Lower leg skin (tissue), 4 donors: ENCODE measurements around the gene POU2F3. TPM values are rescaled to one million over a fixed set of nuclear protein-coding genes. Genes with fewer than 3 reads are reported as not detected.

Source experiments
- DNase-seq, 2 donors: peaks; one replicate each; pipeline ENCODE4 v3.0.0-alpha.2; 2019; ENCODE audit warnings: low spot score in 2 of 2
- H3K4me3 ChIP-seq: fragments of 200-600 bp; sonication (generic); 2 replicates; pipeline ENCODE4 v1.5.1; 2017; ENCODE audit warnings: mild to moderate bottlenecking, low read depth; ENCODE audit not compliant: poor library complexity, severe bottlenecking
- POLR2A ChIP-seq, 2 donors: fragments of 450-650 bp; IDR thresholded peaks; one replicate each; pipeline ENCODE4 v1.6.1; 2016 to 2017; ENCODE audit warnings: antibody characterized with exemption in 2 of 2, mild to moderate bottlenecking in 1 of 2, moderate library complexity in 1 of 2
- WGBS, 2 donors: methylation state at CpG; one replicate each; pipeline ENCODE4 v1.1.5; 2018; 5-methylcytosine and 5-hydroxymethylcytosine counted together
- intact Hi-C: fragments of 100-400 bp; cut with DNase I; formaldehyde crosslinking; loops from one replicate; pipeline ENCODE4 v1.15.0; 2023; ENCODE audit warnings: low total_unique reads
- total RNA-seq, 4 donors: library from RNA; depleted of rRNA; stranded (reverse); fragments of >200 nt; gene quantifications; one replicate each; pipeline ENCODE4 v1.1.0, GENCODE V29; 2016
- TF ChIP-seq, protein P1 (sequence below), 3 donors: fragments of 450-650 bp; IDR thresholded peaks; one replicate each; pipeline ENCODE4 v1.5.1; 2016; ENCODE audit warnings: antibody characterized with exemption in 3 of 3, mild to moderate bottlenecking in 3 of 3, moderate library complexity in 2 of 3

The POU2F3 gene
- total RNA-seq, 4 donors from 2014 or later: 74.1 to 112 (median 103) TPM

DNA sequence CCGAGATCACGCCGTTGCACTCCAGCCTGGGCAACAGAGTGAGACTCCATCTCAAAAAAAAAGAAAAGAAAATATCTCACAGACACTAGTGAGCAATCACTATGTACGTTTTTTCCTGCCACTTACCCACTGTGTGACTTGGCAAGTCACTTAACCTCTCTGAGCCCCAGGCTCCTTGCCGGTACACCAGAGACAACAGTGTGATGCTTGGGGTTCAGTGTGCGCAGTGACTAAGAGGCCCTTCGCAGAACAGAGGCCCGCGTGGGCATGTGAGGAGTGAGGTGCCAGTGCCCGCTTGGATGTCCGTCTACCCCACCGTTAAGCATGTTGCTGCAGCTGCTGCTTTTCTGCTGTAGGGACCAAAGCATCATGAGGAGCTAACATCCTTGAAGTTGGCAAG, 22.4 kb upstream of the POU2F3 start:
- 85 to 86% methylated on average over 12 of the region's 12 CpGs for WGBS, 2 donors
- intact Hi-C loops: no loop called here
- DNase-seq: no peak
- no peak for TF ChIP-seq POLR2A (IDR thresholded peaks at IDR 0.05)
- TF ChIP-seq, protein P1, sequence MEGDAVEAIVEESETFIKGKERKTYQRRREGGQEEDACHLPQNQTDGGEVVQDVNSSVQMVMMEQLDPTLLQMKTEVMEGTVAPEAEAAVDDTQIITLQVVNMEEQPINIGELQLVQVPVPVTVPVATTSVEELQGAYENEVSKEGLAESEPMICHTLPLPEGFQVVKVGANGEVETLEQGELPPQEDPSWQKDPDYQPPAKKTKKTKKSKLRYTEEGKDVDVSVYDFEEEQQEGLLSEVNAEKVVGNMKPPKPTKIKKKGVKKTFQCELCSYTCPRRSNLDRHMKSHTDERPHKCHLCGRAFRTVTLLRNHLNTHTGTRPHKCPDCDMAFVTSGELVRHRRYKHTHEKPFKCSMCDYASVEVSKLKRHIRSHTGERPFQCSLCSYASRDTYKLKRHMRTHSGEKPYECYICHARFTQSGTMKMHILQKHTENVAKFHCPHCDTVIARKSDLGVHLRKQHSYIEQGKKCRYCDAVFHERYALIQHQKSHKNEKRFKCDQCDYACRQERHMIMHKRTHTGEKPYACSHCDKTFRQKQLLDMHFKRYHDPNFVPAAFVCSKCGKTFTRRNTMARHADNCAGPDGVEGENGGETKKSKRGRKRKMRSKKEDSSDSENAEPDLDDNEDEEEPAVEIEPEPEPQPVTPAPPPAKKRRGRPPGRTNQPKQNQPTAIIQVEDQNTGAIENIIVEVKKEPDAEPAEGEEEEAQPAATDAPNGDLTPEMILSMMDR (IDR thresholded peaks at IDR 0.05): no peak
- H3K4me3 ChIP-seq: no peak overlapping the region

DNA sequence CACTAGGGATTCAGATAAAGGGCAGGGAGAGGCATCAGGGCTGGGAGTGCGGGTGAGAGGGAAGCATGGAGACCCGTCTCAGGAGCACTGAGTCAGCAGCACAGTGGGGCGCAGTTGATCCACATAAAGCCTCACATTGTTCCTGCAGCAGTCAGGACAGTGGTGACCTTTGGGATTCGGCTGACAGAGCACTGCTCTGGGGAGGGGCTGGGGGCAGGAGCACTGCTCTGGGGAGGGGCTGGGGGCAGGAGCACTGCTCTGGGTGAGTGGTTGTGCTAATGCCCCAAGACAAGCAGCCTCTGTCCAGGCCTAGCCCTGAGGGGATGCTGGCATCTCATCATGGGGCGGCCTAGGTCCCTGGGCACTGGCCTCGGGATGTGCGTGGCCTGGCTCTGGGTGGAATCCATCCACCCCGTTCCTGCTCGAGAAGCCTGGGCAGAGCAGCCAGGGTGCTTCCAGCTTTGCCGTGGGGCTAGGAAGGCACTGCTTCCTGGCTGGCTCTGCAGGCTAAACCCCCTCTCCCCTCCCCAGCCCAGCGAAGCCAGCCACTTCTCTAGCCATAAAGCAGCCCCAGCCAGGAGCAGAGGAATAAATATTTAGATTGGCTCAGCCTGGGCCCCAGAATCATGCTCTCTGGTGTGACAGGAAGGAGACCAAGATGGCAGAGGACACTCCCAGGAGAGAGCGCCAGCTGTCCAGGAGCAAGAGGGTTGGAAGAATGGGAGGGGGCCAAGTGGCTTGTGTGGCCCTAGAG, 21.8 kb upstream of the POU2F3 start:
- no peak for DNase-seq
- H3K4me3 ChIP-seq: no peak overlapping the region
- intact Hi-C loops: no loop called here
- TF ChIP-seq, protein P1 (IDR thresholded peaks at IDR 0.05): no peak
- TF ChIP-seq POLR2A (IDR thresholded peaks at IDR 0.05): no peak
- 43 to 66% methylated on average over 6 to 10 of the region's 12 CpGs for WGBS, 2 donors

GRCh38 chr11:120218695-120219033, 21.3 kb upstream of the POU2F3 start:
- TF ChIP-seq, protein P1 (IDR thresholded peaks at IDR 0.05): no peak
- no peak for TF ChIP-seq POLR2A (IDR thresholded peaks at IDR 0.05)
- no peak overlapping the region for H3K4me3 ChIP-seq
- 64 to 66% methylated on average over 10 of the region's 10 CpGs for WGBS, 2 donors
- DNase-seq: no peak
- intact Hi-C loops: no loop called here

DNA sequence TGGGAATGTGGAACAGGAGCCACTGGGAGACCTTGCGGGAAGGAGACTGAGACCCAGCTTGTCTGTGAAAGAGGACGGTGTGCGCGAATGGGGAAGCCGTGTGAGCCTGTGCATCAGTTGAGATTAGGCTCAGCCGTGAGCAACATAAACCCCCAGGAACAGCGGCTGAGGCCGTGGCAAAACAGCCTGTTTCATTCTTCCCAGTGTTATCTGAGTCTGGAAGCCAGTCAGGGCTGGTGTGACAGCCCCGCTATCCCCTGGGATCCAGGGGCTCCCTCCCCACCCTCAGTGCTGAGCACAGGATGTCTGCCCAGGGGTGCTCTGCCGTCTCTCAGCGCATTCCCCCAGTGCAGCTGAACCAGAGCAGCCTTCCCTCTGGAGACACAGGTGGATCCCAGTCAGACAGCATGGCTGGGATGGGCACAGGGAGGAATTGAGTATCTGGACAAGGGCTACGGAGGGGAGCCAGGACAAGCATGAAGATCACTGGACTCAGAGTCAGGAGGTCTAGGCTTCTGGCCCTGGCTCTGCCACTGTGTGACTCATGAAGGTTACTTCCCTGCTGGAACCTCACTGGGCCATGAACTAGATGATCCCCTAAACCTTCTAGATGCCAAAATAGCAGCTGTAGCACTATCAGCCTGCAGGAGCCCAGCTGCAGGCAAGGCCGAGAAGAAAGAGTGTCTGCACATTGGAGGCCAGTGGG, 20.6 kb upstream of the POU2F3 start:
- TF ChIP-seq, protein P1 (IDR thresholded peaks at IDR 0.05): no peak
- no peak for TF ChIP-seq POLR2A (IDR thresholded peaks at IDR 0.05)
- no peak overlapping the region for H3K4me3 ChIP-seq
- no peak for DNase-seq
- 75 to 85% methylated on average over 13 of the region's 13 CpGs for WGBS, 2 donors
- intact Hi-C loops: no loop called here

- H3K4me3 ChIP-seq: no peak overlapping the region
- WGBS, 2 donors: 75 to 81% methylated on average over 9 of the region's 9 CpGs
- DNase-seq: no peak
- TF ChIP-seq, protein P1 (IDR thresholded peaks at IDR 0.05): no peak
- TF ChIP-seq POLR2A (IDR thresholded peaks at IDR 0.05): no peak
- intact Hi-C loops: no loop called here
These were observed 19.8 kb upstream of the POU2F3 start for GRCh38 chr11:120219938-120220746.
